AG20443 (cell line): Measurements from ENCODE around the gene NTM.

Experiments
- DNase-seq: peaks from one replicate; pipeline ENCODE4 v3.0.0; 2012; ENCODE audit warnings: low spot score, mixed read lengths

NTM gene

GRCh38 chr11:131964698-131965483 lies 594.5 kb downstream of the NTM start:
- no peak for DNase-seq

GRCh38 chr11:131965504-131965903 lies 595.1 kb downstream of the NTM start:
- DNase-seq, result no peak

- DNase-seq, result no peak
Measured at GRCh38 chr11:131966667-131967066, 596.3 kb downstream of the NTM start.

GRCh38 chr11:131969261-131969660 lies 598.8 kb downstream of the NTM start:
- DNase-seq, result no peak

GRCh38 chr11:131973061-131973460 lies 602.6 kb downstream of the NTM start:
- DNase-seq, result no peak

GRCh38 chr11:131975619-131976018 lies 605.2 kb downstream of the NTM start:
- DNase-seq, result no peak

GRCh38 chr11:131976021-131976420 lies 605.6 kb downstream of the NTM start:
- no peak for DNase-seq

GRCh38 chr11:131977231-131977630 lies 606.8 kb downstream of the NTM start:
- peak; percentile 56 for DNase-seq

GRCh38 chr11:131977854-131978253 lies 607.4 kb downstream of the NTM start:
- peak; percentile 78 for DNase-seq

GRCh38 chr11:131978351-131978750 lies 607.9 kb downstream of the NTM start:
- no peak for DNase-seq

GRCh38 chr11:131979364-131979763 lies 608.9 kb downstream of the NTM start:
- DNase-seq, result no peak

- no peak for DNase-seq
Measured at GRCh38 chr11:131980199-131980598, 609.8 kb downstream of the NTM start.

- DNase-seq, result peak; percentile 30
Measured at GRCh38 chr11:131980888-131981668, 610.7 kb downstream of the NTM start.

- DNase-seq, result no peak
Measured at GRCh38 chr11:131982154-131982553, 611.7 kb downstream of the NTM start.

- DNase-seq, result no peak
Measured at GRCh38 chr11:131985846-131986301, 615.5 kb downstream of the NTM start.

- no peak for DNase-seq
Measured at GRCh38 chr11:131987703-131988102, 617.3 kb downstream of the NTM start.

- DNase-seq, result no peak
Measured at GRCh38 chr11:131991606-131992005, 621.2 kb downstream of the NTM start.

GRCh38 chr11:131993246-131993645 lies 622.8 kb downstream of the NTM start:
- DNase-seq, result no peak

- no peak for DNase-seq
Measured at GRCh38 chr11:131998020-131998419, 627.6 kb downstream of the NTM start.

GRCh38 chr11:131999084-131999483 lies 628.7 kb downstream of the NTM start:
- no peak for DNase-seq

- DNase-seq, result no peak
Measured at GRCh38 chr11:131999955-132000354, 629.5 kb downstream of the NTM start.

- no peak for DNase-seq
Measured at GRCh38 chr11:132005887-132006286, 635.5 kb downstream of the NTM start.

- DNase-seq, result no peak
Measured at GRCh38 chr11:132006884-132007580, 636.6 kb downstream of the NTM start.
